Bronchial epithelial cell (primary cell): ENCODE measurements around the gene KAT2B. TPM values are rescaled to one million over a fixed set of nuclear protein-coding genes. Genes with fewer than 3 reads are reported as not detected.
A peak's percentile ranks its signal among the peaks of the same experiment; 100 is the strongest.

ENCODE experiments used
- DNase-seq: peaks from one replicate; pipeline ENCODE4 v3.0.0-alpha.2; 2010; ENCODE audit warnings: low read depth
- FAIRE-seq: peaks from 2 replicates; lab custom pipeline; 2011; peaks lifted over from hg19 to GRCh38; lab: Jason Lieb, UNC
- H3K27me3 ChIP-seq: 2 replicates; pipeline ENCODE4 v1.5.1; 2011; ENCODE audit warnings: low read length; ENCODE audit not compliant: control insufficient read depth, insufficient read depth
- H3K36me3 ChIP-seq: 2 replicates; pipeline ENCODE4 v1.5.1; 2011; ENCODE audit warnings: low read length; ENCODE audit not compliant: control insufficient read depth, insufficient read depth
- H3K4me3 ChIP-seq: 2 replicates; pipeline ENCODE4 v1.5.1; 2011; ENCODE audit warnings: mild to moderate bottlenecking, low read depth, low read length, control low read depth
- CTCF ChIP-seq: IDR thresholded peaks from 2 replicates; pipeline ENCODE4 v1.5.1; 2011; ENCODE audit warnings: mild to moderate bottlenecking, moderate library complexity, low read length, control low read depth, inconsistent platforms; ENCODE audit not compliant: insufficient read depth, severe bottlenecking
- total RNA-seq: library from RNA; depleted of rRNA; stranded (reverse); fragments of >200 nt; gene quantifications from 2 replicates; pipeline ENCODE4 v1.2.1, GENCODE V29; 2014

The KAT2B gene
- total RNA-seq, 1 donor from 2014 or later, result 1.6 TPM

GRCh38 chr3:20051123-20051806 lies 11.0 kb downstream of the KAT2B start:
- Histone ChIP-seq H3K36me3 (no peaks in the 10 kb centered on the region), H3K27me3 (no peaks in the 10 kb centered on the region), H3K4me3 (no peak overlapping the region)
- peak; percentile 93 for DNase-seq
- TF ChIP-seq CTCF, result no peak
- no peak for FAIRE-seq

- Histone ChIP-seq H3K36me3 (no peaks in the 10 kb centered on the region), H3K4me3 (no peak overlapping the region), H3K27me3 (no peaks in the 10 kb centered on the region)
- DNase-seq, result no peak
- no peak for FAIRE-seq
- TF ChIP-seq CTCF, result no peak
Measured at GRCh38 chr3:20052851-20053250, 12.6 kb downstream of the KAT2B start.

GRCh38 chr3:20054549-20054987 lies 14.3 kb downstream of the KAT2B start:
- FAIRE-seq, result peak; percentile 70
- Histone ChIP-seq H3K4me3 (no peak overlapping the region), H3K27me3 (no peaks in the 10 kb centered on the region), H3K36me3 (no peaks in the 10 kb centered on the region)
- peak; percentile 99 for DNase-seq
- no peak for TF ChIP-seq CTCF

GRCh38 chr3:20055020-20055775 lies 15.0 kb downstream of the KAT2B start:
- H3K4me3 ChIP-seq, result no peak overlapping the region
- FAIRE-seq (no peak), DNase-seq (no peak)

GRCh38 chr3:20055842-20056241 lies 15.6 kb downstream of the KAT2B start:
- DNase-seq, result no peak
- Histone ChIP-seq H3K36me3 (no peaks in the 10 kb centered on the region), H3K4me3 (no peak overlapping the region), H3K27me3 (no peaks in the 10 kb centered on the region)
- FAIRE-seq, result no peak
- TF ChIP-seq CTCF, result no peak

More at GRCh38 chr3:20055020-20055775, 15.0 kb downstream of the KAT2B start:
- no peaks in the 10 kb centered on the region for H3K36me3 ChIP-seq
- H3K27me3 ChIP-seq, result no peaks in the 10 kb centered on the region
- no peak for TF ChIP-seq CTCF
